Neural cell (in vitro differentiated cells): ENCODE results near the gene PHC1. TPM values are rescaled to one million over a fixed set of nuclear protein-coding genes. Genes with fewer than 3 reads are reported as not detected.
A peak's percentile ranks its signal among the peaks of the same experiment; 100 is the strongest.

ENCODE experiments used
- H2AFZ ChIP-seq: fragments of 200-600, 300-800 bp; sonication (generic), shearing (Covaris generic); 2 replicates; pipeline ENCODE4 v1.6.0; 2014; ENCODE audit warnings: low read depth, mild to moderate bottlenecking, antibody characterized with exemption, low read length, moderate library complexity
- H3F3A ChIP-seq: fragments of 200-600 bp; shearing (Covaris generic); 2 replicates; pipeline ENCODE4 v1.6.1; 2016; ENCODE audit warnings: mild to moderate bottlenecking, moderate library complexity, mixed read lengths, antibody characterized with exemption, low read length; ENCODE audit not compliant: insufficient read depth, poor library complexity, severe bottlenecking
- H3K27ac ChIP-seq: fragments of 200-600, 300-800 bp; sonication (generic), shearing (Covaris generic); 2 replicates; pipeline ENCODE4 v1.5.1; 2014; ENCODE audit warnings: mild to moderate bottlenecking, low read length, moderate library complexity
- H3K27me3 ChIP-seq: fragments of 300-800, 200-600 bp; sonication (generic), shearing (Covaris generic); 2 replicates; pipeline ENCODE4 v1.6.0; 2014; ENCODE audit warnings: mild to moderate bottlenecking, low read depth, low read length, moderate library complexity; ENCODE audit not compliant: insufficient read depth
- H3K36me3 ChIP-seq: fragments of 300-800, 200-600 bp; sonication (generic), shearing (Covaris generic); 2 replicates; pipeline ENCODE4 v1.5.1; 2014; ENCODE audit warnings: mild to moderate bottlenecking, antibody characterized with exemption, low read length, moderate library complexity; ENCODE audit not compliant: insufficient read depth
- H3K4me2 ChIP-seq: fragments of 300-800, 200-600 bp; sonication (generic), shearing (Covaris generic); 2 replicates; pipeline ENCODE4 v1.6.0; 2014; ENCODE audit warnings: mild to moderate bottlenecking, low read length
- H3K4me3 ChIP-seq: fragments of 300-800, 200-600 bp; sonication (generic), shearing (Covaris generic); 2 replicates; pipeline ENCODE4 v1.5.1; 2014; ENCODE audit warnings: mild to moderate bottlenecking, low read length, moderate library complexity
- H3K79me2 ChIP-seq: fragments of 200-600 bp; shearing (Covaris generic); replicated peaks from 2 replicates; pipeline ENCODE4 v1.6.0; 2014; ENCODE audit warnings: mild to moderate bottlenecking, low read length, moderate library complexity; ENCODE audit not compliant: insufficient read depth
- H3K9ac ChIP-seq: fragments of 300-800, 200-600 bp; sonication (generic), shearing (Covaris generic); 2 replicates; pipeline ENCODE4 v1.6.1; 2016; ENCODE audit warnings: mild to moderate bottlenecking, low read length, mixed read lengths
- H3K9me2 ChIP-seq: fragments of 200-600 bp; shearing (Covaris generic); 2 replicates; pipeline ENCODE4 v1.6.1; 2016; ENCODE audit warnings: mild to moderate bottlenecking, low read length, mixed read lengths; ENCODE audit not compliant: insufficient read depth
- H3K9me3 ChIP-seq: fragments of 200-600, 300-800 bp; sonication (generic), shearing (Covaris generic); 2 replicates; pipeline ENCODE4 v1.6.1; 2016; ENCODE audit warnings: mild to moderate bottlenecking, mixed run types, low read length, moderate library complexity, mixed read lengths
- H4K20me1 ChIP-seq: fragments of 200-600 bp; shearing (Covaris generic); 2 replicates; pipeline ENCODE4 v1.6.1; 2016; ENCODE audit warnings: mild to moderate bottlenecking, mixed run types; ENCODE audit not compliant: insufficient read depth
- CTCF ChIP-seq: fragments of 450-650 bp; IDR thresholded peaks from 2 replicates; pipeline ENCODE4 v1.5.1; 2014; ENCODE audit warnings: antibody characterized with exemption, mild to moderate bottlenecking, moderate library complexity; ENCODE audit not compliant: poor library complexity, severe bottlenecking
- EP300 ChIP-seq: fragments of 450-650 bp; conservative IDR thresholded peaks from 2 replicates; pipeline ENCODE4 v1.6.1; 2014; ENCODE audit warnings: antibody characterized with exemption, mild to moderate bottlenecking, moderate library complexity; ENCODE audit not compliant: poor library complexity, severe bottlenecking
- EZH2 ChIP-seq: fragments of 200-600, 300-800 bp; shearing (Covaris generic), sonication (generic); IDR thresholded peaks from 2 replicates; pipeline ENCODE4 v1.6.1; 2014; ENCODE audit warnings: antibody characterized with exemption, low read length, borderline replicate concordance, mild to moderate bottlenecking; ENCODE audit not compliant: insufficient read depth, poor library complexity, severe bottlenecking
- MXI1 ChIP-seq: fragments of 450-650 bp; conservative IDR thresholded peaks from 2 replicates; pipeline ENCODE4 v1.6.1; 2014; ENCODE audit warnings: antibody characterized with exemption, mild to moderate bottlenecking; ENCODE audit not compliant: poor library complexity, severe bottlenecking
- POLR2AphosphoS5 ChIP-seq: IDR thresholded peaks from 2 replicates; pipeline ENCODE4 v1.6.1; 2012
- RAD21 ChIP-seq: fragments of 450-650 bp; conservative IDR thresholded peaks from 2 replicates; pipeline ENCODE4 v1.6.1; 2014; ENCODE audit warnings: antibody characterized with exemption, mild to moderate bottlenecking, moderate library complexity
- REST ChIP-seq: IDR thresholded peaks from 2 replicates; pipeline ENCODE4 v1.6.1; 2012; ENCODE audit warnings: borderline replicate concordance
- SMC3 ChIP-seq: fragments of 450-650 bp; conservative IDR thresholded peaks from 2 replicates; pipeline ENCODE4 v1.6.1; 2014; ENCODE audit warnings: antibody characterized with exemption, mild to moderate bottlenecking, moderate library complexity; ENCODE audit not compliant: poor library complexity
- TAF1 ChIP-seq: IDR thresholded peaks from 2 replicates; pipeline ENCODE4 v1.6.1; 2012; ENCODE audit warnings: low read depth
- polyA plus RNA-seq: library from polyadenylated mRNA; depleted of rRNA; stranded (reverse); fragments of >200 nt; gene quantifications from 2 replicates; pipeline ENCODE4 v1.2.3, GENCODE V29; 2014

The PHC1 gene
- polyA plus RNA-seq, 1 donor from 2014 or later = 104 TPM

GRCh38 chr12:8914716-8915526 lies 612 bp downstream of the PHC1 start:
- Histone ChIP-seq H3K9me2 (no peaks in the 10 kb centered on the region), H3F3A (no peaks in the 10 kb centered on the region), H3K4me3 (peak overlapping the region; percentile 81), H3K27me3 (no peaks in the 10 kb centered on the region), H3K9ac (peak overlapping the region; percentile 82), H3K79me2 (peaks cover 36% of the 10 kb centered on the region), H3K36me3 (no peaks in the 10 kb centered on the region), H3K27ac (peak overlapping the region; percentile 82), H4K20me1 (no peaks in the 10 kb centered on the region), H3K9me3 (no peaks in the 10 kb centered on the region), H2AFZ (peak overlapping the region; percentile 78), H3K4me2 (peak overlapping the region; percentile 79)
- peak; percentile 38 for TF ChIP-seq SMC3
- TF ChIP-seq EZH2 = no peak
- peak; percentile 24 for TF ChIP-seq RAD21
- TF ChIP-seq MXI1 = peak; percentile 82

DNA sequence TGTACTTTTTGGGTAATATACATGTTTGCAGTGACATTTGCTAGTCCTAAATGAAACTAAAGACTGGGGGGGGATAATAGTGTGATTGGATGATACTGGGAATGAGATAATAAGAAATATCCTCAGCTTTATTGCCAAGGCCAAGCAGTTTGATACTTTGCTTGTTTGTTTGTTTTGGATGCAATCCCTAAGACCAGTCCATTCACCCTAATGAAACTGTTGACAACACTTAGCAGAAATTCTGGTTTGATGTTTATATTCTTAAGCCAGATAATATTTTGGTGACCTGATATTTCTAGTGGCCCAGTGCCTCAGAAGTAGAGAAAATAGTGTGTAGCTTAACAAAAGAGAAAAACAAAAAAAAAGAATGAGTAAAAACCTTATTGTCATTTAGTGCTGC lies 1.8 kb downstream of the PHC1 start:
- H3K4me3 ChIP-seq = peak overlapping the region; percentile 81
- peak overlapping the region; percentile 82 for H3K9ac ChIP-seq
- H4K20me1 ChIP-seq = no peaks in the 10 kb centered on the region
- no peak overlapping the region for H2AFZ ChIP-seq
- H3K4me2 ChIP-seq = peak overlapping the region; percentile 79
- peaks cover 32% of the 10 kb centered on the region for H3K79me2 ChIP-seq
- H3K9me3 ChIP-seq = no peaks in the 10 kb centered on the region
- H3K27ac ChIP-seq = no peak overlapping the region
- H3K27me3 ChIP-seq = no peaks in the 10 kb centered on the region
- H3F3A ChIP-seq = no peaks in the 10 kb centered on the region
- H3K36me3 ChIP-seq = no peaks in the 10 kb centered on the region
- H3K9me2 ChIP-seq = no peaks in the 10 kb centered on the region
- TF ChIP-seq CTCF (no peak), REST (no peak), POLR2AphosphoS5 (no peak), SMC3 (no peak), EP300 (no peak), RAD21 (no peak), TAF1 (no peak), MXI1 (no peak), EZH2 (no peak)
